Erythroblast (primary cell): ENCODE results near the gene TBC1D30.

Source experiments
- GATA1 ChIP-seq: IDR thresholded peaks from 2 replicates; pipeline ENCODE4 v1.6.1; 2011; ENCODE audit warnings: low read depth, mild to moderate bottlenecking, control low read depth, low read length, moderate library complexity
- POLR2A ChIP-seq: IDR thresholded peaks from 2 replicates; pipeline ENCODE4 v1.6.1; 2011; ENCODE audit warnings: mild to moderate bottlenecking, low read length

DNA sequence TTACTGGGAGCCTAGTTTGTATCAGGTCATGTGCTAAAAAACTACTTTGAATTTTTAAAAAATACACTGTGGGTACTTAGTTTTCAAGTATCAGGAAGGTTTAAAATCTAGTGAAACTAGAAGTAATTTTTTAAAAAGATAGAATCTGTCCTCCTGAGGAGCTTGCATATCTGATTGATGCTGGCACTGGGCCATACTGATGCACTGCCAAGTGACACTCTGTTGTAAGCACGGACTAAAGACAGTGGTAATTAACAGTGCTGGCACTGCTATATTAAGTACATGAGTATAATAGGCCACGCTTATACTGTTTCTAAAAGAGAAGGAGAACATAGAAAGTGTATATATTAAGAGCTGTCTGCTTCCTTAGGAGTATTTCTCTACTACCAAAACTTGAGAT, 10.0 kb upstream of the TBC1D30 start:
- no peak for TF ChIP-seq POLR2A
- TF ChIP-seq GATA1, result no peak
